ENCODE measurements around the gene CNPY4.
"Not testable (repeated sequence)": the region's sequence is repeated elsewhere in the genome, so short reads cannot be mapped to it uniquely, and the experiment has no call there.

CNPY4 gene

DNA sequence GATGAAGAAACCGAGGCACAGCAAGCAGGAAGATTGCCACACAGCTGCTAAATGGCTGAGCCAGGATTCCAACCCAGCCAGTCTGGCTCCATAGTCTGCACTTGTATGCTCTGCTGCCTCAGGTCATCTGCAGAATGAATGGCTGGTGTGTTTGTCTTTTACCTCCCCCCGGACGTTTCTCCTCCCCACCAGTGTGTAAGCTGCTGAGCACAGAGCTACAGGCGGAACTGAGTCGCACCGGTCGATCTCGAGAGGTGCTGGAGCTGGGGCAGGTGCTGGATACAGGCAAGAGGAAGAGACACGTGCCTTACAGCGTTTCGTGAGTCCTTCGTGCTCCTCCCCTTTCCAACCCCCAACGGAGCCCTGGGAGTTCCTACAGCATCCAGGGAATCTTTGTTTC, 2.6 kb downstream of the CNPY4 start:
- DNase-seq: no peak

DNA sequence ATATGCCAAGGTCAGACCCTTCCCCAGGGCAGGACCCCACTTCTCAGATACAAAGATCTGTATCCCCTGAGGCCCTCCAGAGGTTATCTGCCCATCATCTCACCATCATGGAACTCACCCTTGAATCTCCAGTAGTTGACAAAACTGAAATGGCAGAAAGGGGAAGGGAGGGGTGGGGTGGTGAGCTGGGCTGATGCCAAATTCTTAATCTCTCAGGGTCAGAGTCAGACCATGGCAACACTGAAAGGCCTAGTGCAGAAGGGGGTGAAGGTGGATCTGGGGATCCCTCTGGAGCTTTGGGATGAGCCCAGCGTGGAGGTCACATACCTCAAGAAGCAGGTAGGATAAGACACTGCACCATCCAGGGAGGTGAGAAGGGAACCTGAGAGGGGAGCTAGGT, 3.1 kb downstream of the CNPY4 start:
- DNase-seq: peak; percentile 90

DNA sequence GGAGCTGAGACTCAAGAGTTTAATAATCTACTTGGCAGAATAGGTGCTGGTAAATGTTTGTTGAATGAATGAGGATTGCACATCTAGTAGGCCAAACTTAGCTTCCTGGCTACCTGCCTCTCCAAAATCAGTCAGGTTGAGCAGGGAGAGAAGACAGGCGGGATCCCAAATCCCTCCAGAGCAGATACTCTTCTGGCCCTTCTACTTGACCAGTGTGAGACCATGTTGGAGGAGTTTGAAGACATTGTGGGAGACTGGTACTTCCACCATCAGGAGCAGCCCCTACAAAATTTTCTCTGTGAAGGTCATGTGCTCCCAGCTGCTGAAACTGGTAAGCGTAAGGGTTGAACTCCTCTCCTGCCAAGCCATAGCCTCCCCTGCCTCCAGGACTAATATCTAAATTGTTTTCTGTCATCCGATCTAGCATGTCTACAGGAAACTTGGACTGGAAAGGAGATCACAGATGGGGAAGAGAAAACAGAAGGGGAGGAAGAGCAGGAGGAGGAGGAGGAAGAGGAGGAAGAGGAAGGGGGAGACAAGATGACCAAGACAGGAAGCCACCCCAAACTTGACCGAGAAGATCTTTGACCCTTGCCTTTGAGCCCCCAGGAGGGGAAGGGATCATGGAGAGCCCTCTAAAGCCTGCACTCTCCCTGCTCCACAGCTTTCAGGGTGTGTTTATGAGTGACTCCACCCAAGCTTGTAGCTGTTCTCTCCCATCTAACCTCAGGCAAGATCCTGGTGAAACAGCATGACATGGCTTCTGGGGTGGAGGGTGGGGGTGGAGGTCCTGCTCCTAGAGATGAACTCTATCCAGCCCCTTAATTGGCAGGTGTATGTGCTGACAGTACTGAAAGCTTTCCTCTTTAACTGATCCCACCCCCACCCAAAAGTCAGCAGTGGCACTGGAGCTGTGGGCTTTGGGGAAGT, 5.1 kb downstream of the CNPY4 start:
- DNase-seq: peak; percentile 64

DNA sequence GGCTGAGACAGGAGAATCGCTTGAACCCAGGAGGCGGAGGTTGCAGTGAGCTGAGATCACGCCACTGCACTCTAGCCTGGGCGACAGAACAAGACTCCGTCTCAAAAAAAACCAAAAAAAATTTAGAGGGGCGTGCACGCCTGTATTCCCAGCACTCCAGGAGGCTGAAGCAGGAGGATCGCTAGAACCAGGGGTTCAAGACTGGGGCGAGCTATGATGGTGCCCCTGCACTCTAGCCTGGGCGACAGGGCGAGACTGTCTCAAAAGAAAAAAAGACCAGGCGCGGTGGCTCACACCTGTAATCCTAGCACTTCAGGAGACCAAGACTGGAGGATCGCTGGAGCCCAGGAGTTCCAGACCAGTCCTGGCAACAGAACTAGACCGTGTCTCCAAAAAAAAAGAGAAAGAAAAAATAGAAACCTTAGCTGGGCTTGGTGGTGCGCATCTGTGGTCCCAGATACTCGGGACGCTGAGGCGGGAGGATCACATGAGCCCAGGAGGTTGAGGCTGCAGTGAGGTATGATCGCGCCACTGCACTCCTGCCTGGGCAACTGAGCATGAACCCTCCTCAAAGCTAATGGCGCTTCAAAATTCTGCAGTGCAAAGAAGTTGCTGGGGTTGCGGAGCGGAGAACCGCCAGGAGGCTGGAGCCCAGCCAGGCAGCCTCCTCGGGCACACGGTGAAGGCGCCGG, 7.0 kb downstream of the CNPY4 start:
- DNase-seq: no peak

DNA sequence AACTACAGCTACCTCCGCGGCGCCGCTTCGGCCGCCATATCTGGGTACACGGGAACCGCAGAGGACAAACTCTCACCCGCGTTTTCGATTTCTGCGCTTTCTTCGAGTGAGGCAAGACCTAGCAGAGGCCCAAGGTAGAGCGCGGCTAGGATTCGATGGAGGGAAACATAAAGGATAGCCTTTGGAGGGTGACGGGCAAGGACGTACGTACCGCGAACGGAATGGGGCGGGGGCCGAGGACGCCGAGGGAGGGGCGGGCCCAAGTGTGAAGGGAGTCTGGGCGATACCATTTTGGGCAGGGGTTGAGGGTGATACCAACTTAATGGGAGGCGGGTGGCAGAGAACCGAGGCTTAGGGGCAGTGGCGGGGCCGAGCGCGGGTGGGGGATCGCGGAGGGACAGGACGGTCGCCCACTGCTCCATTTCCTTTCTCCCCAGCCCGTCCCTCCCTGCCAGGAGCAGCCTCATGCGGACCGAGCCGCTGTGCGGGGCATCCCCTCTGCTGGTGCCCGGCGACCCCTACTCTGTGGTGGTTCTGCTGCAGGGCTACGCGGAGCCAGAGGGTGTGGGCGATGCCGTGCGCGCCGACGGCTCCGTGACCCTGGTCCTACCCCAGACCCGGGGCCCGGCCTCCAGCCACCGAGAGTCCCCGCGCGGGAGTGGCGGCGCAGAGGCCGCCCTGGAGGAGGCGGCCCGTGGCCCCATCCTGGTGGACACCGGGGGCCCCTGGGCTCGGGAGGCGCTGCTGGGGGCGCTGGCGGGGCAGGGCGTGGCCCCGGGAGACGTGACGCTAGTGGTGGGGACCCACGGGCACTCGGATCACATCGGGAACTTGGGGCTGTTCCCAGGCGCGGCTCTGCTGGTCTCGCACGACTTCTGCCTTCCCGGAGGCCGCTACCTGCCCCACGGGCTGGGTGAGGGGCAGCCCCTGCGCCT, 7.8 kb downstream of the CNPY4 start, which contains the start of gene MBLAC1:
MBLAC1 (plus strand) TSS at position 37 of the 935 bp plus-strand sequence; CDS start at position 466, 429 bp downstream.
- DNase-seq: peak; percentile 92

DNA sequence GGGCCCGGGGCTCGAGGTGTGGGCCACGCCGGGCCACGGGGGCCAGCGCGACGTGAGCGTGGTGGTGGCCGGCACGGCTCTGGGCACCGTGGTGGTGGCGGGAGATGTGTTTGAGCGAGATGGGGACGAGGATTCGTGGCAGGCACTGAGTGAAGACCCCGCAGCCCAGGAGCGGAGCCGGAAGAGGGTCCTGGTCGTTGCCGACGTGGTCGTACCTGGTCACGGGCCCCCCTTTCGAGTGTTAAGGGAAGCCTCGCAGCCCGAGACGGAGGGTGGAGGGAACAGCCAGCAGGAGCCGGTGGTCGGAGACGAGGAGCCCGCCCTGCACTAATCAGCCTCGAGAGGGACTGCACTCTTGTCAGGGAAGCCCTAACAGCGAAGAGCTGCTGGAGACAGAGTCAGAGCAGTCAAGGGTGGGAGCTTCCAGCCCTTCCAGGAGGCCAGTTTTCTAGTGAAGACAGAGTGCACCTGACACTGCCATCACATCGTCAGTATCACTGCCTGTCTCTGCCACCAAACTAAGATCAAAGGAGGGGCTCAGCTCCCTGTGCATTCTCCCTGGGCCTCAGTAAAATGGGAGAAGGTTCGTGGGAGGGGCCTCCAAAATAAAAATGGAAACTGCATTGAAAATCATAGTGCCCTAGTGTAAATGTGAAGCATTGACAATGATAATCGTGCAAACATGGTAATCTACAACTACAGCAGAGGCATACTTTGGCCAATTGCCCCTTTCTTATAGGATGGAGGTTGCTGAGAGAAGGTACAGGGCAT, 8.6 kb downstream of the CNPY4 start:
- peak; percentile 52 for DNase-seq

DNA sequence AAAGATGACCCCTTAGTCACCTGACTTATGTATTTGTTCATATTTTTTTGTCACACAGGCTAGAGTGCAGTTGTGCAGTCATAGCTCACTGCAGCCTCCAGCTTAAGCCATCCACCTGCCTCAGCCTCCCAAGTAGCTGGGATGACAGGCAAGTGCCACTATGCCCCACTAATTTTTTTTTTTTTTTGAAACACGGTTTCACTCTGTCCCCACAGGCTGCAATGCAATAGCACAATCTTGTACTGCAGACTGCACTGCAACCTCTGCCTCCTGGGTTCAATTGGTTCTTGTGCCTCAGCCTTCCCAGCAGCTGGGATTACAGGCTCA, 9.2 kb downstream of the CNPY4 start:
- DNase-seq: no peak

DNA sequence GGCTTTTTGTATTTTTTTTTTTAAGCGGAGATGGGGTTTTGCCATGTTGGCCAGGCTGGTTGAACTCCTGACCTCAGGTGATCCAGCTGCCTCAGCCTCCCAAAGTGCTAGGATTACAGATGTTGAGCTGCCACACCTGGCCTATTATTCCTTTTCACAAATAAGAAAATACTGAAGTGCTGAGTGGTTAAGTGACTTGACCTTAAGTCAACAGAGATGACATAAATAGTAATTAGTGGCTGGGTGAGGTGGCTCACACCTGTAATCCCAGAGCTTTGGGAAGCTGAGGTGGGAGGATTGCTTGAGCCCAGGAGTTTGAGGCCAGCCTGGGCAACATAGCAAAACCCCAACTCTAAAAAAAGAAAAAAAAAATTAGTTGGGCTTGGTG, 10.8 kb downstream of the CNPY4 start:
- not testable (repeated sequence) for DNase-seq

DNA sequence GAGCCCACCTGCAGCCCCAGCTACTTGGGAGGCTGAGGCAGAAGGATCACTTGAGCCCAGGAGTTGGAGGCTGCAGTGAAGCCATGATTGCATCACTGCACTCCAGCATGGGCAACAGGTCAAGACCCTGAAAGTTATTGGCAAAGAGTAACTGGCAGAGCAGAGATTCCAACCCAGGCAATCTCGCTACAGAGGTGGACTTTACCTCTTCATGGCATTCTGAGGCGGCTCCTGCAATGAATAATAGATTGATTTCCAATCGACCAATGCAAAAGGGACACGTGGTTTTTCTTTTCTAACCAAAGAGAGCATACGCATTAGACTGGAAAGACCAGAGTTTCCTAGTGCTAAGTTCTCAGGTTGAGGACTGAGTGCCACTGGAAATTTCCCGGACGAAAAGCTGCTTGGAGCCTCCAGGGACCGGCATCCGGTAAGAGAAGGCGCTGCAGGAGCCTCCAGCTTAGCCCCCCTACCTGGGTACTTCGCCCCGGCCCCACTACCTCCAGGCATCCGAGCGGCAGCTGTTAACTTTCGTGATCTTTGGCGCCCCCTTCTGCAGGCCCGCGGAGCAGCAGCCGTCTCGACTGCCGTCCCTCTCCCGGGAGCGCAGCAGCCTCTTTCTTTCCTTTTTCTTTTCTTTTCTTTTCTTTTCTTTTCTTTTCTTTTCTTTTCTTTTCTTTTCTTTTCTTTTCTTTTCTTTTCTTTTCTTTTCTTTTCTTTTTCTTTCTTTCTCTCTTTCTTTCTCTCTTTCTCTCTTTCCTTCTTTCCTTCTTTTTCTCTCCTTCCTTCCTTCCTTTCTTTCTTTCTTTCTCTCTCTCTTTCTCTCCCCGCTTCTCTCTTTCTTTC, 11.4 kb downstream of the CNPY4 start:
- DNase-seq: peak; percentile 64

DNA sequence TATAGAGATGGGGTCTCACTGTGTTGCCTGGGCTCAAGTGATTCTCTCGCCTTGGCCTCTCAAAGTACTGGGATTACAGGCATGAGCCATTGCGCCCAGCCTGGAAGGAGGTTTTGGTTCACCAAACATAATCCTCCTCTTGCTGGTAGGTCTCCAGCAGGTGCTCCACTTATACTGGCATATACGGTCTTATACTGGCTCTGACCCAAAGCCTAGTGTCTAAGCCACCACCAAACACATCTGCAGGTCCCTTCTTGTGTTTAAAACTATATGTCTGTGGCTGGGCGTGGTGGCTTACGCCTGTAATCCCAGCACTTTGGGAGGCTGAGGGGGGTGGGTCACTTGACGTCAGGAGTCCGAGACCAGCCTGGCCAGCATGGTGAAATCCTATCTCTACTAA, 12.7 kb downstream of the CNPY4 start:
- no peak for DNase-seq

DNA sequence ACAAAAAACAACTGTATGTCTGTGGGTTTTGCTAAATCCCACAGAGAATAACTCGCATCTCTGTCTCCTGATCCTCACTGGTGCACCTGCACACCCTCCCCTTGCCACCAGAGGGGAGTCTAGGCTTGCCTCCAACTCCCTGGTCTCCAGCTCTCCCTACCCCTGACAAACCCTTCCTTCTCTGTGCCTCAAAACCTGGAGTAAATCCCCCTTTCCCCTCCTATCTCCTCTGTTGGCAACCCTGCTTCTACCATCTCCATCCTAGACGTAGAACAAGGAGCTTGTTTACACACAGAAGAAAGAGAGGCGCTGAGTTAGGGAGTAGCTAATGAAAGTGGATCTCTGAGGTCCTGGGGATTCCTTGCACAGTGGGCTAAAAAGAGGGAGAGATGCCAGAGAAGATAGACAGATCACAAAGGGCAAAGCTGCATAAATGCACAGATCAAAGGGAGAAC, 13.3 kb downstream of the CNPY4 start:
- peak; percentile 78 for DNase-seq

DNA sequence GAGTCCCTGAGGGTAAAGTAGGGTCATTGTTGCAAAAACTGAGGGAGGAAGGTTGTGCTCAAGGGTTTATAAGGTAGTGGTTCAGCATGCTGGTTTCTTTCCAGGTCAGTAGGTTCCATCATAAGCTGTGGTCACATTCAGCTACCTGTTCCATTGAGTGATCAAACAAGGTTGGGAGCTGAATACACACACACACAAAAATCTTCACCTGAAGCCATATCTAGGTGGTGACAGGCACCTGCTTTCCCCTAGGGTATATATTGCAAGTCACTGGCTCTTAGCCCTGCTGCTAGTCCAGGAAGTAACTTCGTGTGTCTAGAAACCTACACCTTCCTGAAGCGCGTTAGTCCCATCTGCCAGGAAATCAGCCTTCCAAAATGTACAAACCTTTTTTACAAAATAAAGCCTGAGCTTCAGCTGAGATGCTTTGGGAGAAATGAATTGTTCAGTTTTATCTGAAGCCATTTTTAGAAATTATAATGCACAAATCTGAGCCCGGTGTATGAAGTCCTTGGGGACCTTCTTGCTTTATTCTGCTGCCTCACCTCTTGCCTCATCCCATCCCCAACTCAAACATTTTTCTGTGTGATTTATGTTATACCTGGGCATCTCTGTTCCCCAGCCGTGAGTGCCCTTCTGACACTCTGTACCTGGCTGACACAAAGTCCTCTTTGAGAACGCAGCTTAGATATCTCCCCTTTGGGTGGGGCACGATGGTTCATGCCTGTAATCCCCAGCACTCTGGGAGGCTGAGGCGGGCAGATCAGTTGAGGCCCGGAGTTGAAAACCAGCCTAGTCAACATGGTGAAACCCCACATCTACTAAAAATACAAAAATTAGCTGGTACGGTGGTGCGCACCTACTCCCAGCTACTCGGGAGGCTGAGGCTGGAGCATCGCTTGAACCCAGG, 18.7 kb downstream of the CNPY4 start:
- no peak for DNase-seq

DNA sequence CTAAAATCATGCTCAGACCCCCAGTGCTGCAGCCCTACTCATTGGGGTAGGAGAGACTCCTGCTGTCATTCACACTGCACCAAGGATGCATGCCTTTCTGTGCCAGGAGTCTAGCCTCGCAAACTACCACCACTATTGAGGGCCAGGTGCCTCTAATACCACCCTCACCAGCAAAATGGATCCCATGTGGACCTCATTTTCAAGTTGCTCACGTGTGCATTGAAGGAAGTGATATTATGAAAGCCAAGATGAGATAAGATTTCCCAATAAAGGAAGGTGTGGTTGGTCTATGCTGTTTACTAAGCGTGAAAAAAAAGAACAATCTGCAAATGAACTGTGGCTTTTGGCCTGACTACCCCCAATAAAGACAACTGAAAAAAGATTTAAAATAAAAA, 22.1 kb downstream of the CNPY4 start:
- DNase-seq: no peak

DNA sequence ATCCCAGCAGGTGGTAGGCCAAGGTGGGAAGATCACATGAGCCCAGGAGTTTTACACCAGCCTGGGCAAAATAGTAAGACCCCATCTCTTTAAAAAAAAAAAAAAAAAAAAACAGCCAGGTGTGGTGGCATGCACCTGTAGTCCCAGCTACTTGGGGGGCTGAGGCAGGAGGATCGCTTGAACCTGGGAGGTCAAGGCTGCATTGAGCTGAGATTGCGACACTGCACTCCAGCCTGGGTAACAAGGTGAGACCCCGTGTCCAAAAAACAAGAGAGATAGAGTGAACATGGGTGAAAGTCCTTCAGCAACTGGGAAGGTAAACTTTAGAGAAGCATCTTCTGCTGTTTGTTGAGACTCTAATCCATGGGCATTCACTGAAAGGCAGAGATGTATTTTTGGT, 23.0 kb downstream of the CNPY4 start:
- DNase-seq: no peak

DNA sequence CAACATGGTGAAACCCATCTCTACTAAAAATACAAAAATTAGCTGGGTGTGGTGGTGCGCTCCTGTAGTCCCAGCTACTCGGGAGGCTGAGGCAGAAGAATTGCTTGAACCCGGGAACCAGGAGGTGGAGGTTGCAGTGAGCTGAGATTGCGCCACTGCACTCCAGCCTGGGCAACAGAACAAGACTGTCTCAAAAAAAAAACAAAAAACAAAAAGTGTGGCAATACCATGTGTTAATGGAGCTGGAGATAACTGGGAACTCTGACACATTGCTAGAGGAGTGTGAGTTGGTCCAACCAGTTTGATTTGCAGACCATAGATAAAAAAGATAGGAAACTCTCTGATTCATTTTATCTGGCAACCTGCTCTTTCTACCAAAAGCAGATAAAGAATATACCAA, 26.9 kb downstream of the CNPY4 start:
- peak; percentile 68 for DNase-seq

DNA sequence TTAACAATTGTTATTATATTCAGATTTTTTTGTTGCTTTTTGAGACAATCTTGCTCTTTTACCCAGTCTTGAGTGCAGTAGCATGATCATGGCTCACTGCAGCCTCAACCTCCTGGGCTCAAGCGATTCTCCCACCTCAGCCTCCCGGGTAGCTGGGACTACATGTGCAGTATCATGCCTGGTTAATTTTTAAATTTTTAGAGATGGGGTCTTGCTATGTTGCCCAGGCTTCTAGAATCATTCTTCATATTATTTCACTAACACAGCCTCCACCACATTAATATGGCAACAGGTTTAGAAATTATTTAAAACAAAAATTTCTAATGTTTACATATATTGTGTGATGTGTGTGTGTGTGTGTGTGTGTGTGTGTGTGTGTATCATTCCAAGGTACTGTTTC, 27.8 kb downstream of the CNPY4 start:
- no peak for DNase-seq

DNA sequence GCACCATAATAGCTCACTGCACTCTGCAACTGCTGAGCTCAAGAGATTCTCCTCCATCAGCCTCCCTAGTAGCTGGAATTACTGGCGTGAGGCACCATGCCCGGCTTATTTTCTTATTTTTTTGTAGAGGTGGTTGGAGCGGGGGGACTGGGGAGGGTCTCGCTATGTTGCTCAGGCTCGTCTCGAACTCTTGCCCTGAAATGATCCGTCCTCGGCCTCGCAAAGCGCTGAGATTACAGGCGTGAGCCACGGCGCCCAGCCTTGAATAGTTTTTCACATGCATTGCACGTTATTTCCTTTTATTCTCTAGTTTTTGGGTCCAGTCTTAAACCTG, 28.8 kb downstream of the CNPY4 start:
- DNase-seq: no peak

DNA sequence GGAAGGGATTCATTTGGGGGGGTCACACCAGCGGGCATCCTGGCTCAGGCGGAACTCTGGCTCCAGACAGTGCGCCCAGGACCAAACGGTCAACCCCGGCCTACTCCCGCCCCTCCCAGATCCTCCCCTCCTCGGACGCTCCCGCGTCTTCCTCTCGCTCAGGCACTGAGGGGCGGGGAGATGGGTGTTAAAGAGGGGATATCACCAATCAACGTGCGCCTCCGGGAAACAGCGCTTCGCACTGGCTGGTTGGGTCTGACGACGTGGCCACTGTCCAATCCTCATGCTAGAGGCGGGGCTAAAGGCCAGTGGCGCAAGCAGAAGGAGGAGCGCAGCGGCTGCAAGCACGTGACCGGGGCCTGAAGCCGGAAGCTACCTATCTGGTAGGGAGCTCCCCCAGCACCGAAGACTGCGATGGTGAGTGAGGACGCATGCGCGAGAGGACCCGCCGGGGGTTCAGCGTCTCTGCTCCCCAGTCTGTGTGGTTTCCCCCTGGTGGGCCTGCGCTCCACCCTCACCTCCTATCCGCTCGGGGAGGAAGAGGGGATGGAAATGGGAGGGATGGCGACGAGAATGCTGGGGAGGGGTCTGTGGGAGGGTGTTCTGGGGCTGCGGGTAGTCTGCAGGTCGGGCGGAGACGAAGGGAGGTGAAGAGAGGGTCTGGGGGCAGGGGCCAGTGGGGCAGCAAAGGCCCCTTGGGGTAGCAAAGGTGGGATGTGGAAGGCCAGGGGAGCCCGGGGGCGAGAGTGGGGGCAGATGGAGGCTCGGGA, 29.3 kb downstream of the CNPY4 start, which contains the start of gene LAMTOR4:
LAMTOR4 (plus strand) TSS at position 360 of the 770 bp plus-strand sequence; CDS start at position 415, 55 bp downstream.
- DNase-seq: peak; percentile 99

DNA sequence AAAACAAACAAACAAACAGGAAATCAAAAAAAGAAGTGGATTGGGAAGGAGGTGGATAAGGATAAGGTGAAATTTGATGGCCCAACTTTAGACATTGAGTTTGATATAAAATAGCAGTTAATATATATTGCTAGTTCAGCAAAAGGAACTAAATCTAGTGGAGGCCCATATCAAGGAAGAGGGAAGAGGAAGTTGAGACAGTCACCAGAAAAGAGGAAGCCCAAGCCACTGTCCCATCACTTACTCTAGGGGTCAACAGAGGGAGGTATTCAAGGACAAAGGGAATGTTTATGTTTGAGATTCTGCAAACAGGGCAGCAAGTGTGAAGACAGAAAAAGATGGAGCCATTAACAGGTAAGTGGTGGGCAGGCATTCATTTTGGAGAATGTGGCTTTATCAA, 33.0 kb downstream of the CNPY4 start:
- no peak for DNase-seq

Data from hematopoietic multipotent progenitor cell treated with erythropoietin and hydrocortisone succinate and interleukin-3 and kit ligand, for 8 days (in vitro differentiated cells).